Neuron (in vitro differentiated cells): ENCODE measurements around the gene HELZ.
A peak's percentile ranks its signal among the peaks of the same experiment; 100 is the strongest.
"Not testable (repeated sequence)": the region's sequence is repeated elsewhere in the genome, so short reads cannot be mapped to it uniquely, and the experiment has no call there.

ENCODE experiments used
- H2AFZ ChIP-seq: one replicate; pipeline ENCODE4 v1.6.1; 2013; ENCODE audit warnings: low read depth, mild to moderate bottlenecking, inconsistent platforms, low read length, moderate library complexity
- H3K27me3 ChIP-seq: one replicate; pipeline ENCODE4 v1.6.1; 2013; ENCODE audit warnings: low read length; ENCODE audit not compliant: insufficient read depth
- H3K36me3 ChIP-seq: one replicate; pipeline ENCODE4 v1.6.1; 2013; ENCODE audit warnings: low read length; ENCODE audit not compliant: insufficient read depth
- H3K4me1 ChIP-seq: one replicate; pipeline ENCODE4 v1.6.1; 2013; ENCODE audit warnings: low read length; ENCODE audit not compliant: insufficient read depth
- H3K4me3 ChIP-seq: 2 replicates; pipeline ENCODE4 v1.5.1; 2013; ENCODE audit warnings: mild to moderate bottlenecking, low read length, moderate library complexity
- H3K9me3 ChIP-seq: one replicate; pipeline ENCODE4 v1.6.1; 2013; ENCODE audit warnings: low read length

The HELZ gene

DNA sequence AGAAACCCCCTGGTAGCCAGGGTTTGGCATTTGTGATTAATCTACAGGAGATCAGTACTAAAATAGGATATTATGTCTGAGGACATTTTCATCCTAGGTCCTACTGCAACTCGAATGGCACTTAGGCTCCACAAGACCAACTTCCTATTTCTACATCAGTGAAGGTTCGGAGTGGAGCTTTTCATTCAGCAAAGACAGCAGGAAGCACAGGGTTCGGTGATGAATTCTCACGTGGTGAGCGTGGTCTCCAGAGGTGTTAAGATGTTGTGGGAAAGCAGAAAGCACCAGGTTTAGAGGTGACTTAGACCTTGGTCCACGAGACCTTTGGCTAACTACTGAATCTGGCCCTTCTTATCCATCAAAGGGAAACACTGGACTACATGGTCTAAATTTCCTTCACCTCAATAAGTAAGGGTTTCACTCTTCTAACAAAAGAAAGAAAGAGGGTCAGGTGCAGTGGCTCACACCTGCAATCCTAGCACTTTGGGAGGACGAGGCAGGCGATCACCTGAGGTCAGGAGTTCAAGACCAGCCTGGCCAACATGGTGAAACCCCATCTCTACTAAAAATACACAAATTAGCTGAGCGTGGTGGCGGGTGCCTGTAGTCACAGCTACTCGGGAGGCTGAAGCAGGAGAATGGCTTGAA, 13.9 kb upstream of the HELZ start:
- H3K27me3 ChIP-seq: no peaks in the 10 kb centered on the region
- no peak overlapping the region for H3K4me3 ChIP-seq
- no peaks in the 10 kb centered on the region for H3K36me3 ChIP-seq
- no peaks in the 10 kb centered on the region for H3K4me1 ChIP-seq
- H2AFZ ChIP-seq: no peak overlapping the region
- no peaks in the 10 kb centered on the region for H3K9me3 ChIP-seq

DNA sequence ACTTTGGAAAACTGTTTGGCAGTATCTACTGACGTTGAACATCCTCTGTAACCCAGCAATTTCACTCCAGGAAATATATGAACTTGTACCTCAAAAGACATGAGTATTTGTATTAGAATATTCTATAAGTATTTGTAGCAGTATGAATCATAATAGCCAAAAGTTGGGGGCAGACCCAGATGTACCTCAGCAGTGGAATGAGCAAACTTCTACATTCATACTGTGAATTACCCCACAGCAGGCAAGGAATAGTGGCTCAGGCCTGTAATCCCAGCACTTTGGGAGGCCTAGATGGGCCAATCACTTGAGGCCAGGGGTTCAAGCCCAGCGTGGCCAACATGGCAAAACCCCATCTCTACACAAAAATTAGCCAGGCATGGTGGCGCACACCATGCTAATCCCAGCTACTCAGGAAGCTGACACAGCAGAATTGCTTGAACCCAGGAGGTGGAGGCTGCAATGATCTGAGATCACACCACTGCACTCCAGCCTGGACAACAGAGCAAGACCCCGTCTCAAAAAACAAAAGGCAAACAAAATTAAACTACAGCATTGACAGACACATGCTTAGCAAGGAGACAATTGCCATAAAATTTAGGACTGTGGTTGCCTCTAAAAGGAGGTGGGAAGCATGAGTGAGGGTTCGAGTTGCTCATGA, 11.2 kb upstream of the HELZ start:
- H3K4me1 ChIP-seq: no peaks in the 10 kb centered on the region
- H3K36me3 ChIP-seq: no peaks in the 10 kb centered on the region
- no peaks in the 10 kb centered on the region for H3K9me3 ChIP-seq
- no peak overlapping the region for H2AFZ ChIP-seq
- no peak overlapping the region for H3K4me3 ChIP-seq
- no peaks in the 10 kb centered on the region for H3K27me3 ChIP-seq

- Histone ChIP-seq H3K9me3 (no peaks in the 10 kb centered on the region), H3K4me3 (no peak overlapping the region), H3K36me3 (no peaks in the 10 kb centered on the region), H3K4me1 (no peaks in the 10 kb centered on the region), H2AFZ (no peak overlapping the region), H3K27me3 (no peaks in the 10 kb centered on the region)
Observed at GRCh38 chr17:67253384-67253783, 8.4 kb upstream of the HELZ start.

DNA sequence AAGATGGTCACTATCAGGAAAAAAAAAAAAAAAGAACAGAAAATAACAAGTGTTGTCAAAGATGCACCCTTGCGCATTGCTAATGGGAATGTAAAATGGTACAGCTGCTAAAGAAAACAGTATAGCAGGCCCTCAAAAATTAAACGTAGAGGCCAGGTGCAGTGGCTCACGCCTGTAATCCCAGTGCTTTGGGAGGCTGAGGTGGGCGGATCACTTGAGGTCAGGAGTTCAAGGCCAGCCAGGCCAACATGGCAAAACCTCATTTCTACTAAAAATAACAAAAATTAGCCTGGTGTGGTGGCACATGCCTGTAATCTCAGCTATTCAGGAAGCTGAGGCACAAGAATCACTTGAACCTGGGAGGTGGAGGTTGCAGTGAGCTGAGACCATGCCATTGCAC, 6.6 kb upstream of the HELZ start:
- H3K9me3 ChIP-seq, H2AFZ ChIP-seq, H3K36me3 ChIP-seq, H3K4me3 ChIP-seq, H3K4me1 ChIP-seq, H3K27me3 ChIP-seq: not testable (repeated sequence)

GRCh38 chr17:67248291-67248690, 3.3 kb upstream of the HELZ start:
- Histone ChIP-seq H3K4me3 (no peak overlapping the region), H3K4me1 (peaks cover 18% of the 10 kb centered on the region), H2AFZ (no peak overlapping the region), H3K27me3 (no peaks in the 10 kb centered on the region), H3K36me3 (no peaks in the 10 kb centered on the region), H3K9me3 (no peaks in the 10 kb centered on the region)

DNA sequence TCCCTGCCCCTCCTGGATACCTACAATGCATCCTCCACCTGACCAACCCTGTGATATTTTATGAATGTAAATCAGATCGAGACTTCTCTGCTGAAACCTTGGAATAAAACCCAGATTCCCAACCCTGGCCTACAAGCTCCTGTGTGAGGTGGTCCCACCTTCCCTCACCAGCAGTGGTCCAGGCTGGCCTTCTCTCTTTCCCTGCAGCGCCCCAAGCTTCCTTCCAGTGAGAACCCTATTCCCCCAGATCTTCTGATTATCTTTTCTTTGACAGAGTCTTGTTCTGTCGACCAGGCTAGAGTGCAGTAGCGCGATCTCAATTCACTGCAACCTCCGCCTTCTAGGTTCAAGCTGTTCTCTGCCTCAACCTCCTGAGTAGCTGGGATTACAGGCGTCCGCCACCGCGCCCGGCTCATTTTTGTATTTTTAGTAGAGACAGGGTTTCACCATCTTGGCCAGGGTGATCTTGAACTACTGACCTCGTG, 2.5 kb upstream of the HELZ start:
- H3K4me3 ChIP-seq: no peak overlapping the region
- peaks cover 19% of the 10 kb centered on the region for H3K4me1 ChIP-seq
- no peaks in the 10 kb centered on the region for H3K9me3 ChIP-seq
- no peak overlapping the region for H2AFZ ChIP-seq
- H3K36me3 ChIP-seq: no peaks in the 10 kb centered on the region
- no peaks in the 10 kb centered on the region for H3K27me3 ChIP-seq

- Histone ChIP-seq H3K27me3 (no peaks in the 10 kb centered on the region), H3K36me3 (no peaks in the 10 kb centered on the region), H3K9me3 (no peaks in the 10 kb centered on the region), H3K4me3 (peak overlapping the region; percentile 71), H3K4me1 (peaks cover 19% of the 10 kb centered on the region), H2AFZ (peak overlapping the region; percentile 100)
Observed at GRCh38 chr17:67246653-67247415, 1.8 kb upstream of the HELZ start.

GRCh38 chr17:67246403-67246652, 1.3 kb upstream of the HELZ start:
- H3K27me3 ChIP-seq: no peaks in the 10 kb centered on the region
- peaks cover 19% of the 10 kb centered on the region for H3K4me1 ChIP-seq
- H3K36me3 ChIP-seq: peaks cover 2% of the 10 kb centered on the region
- peak overlapping the region; percentile 71 for H3K4me3 ChIP-seq
- peak overlapping the region; percentile 100 for H2AFZ ChIP-seq
- H3K9me3 ChIP-seq: no peaks in the 10 kb centered on the region

DNA sequence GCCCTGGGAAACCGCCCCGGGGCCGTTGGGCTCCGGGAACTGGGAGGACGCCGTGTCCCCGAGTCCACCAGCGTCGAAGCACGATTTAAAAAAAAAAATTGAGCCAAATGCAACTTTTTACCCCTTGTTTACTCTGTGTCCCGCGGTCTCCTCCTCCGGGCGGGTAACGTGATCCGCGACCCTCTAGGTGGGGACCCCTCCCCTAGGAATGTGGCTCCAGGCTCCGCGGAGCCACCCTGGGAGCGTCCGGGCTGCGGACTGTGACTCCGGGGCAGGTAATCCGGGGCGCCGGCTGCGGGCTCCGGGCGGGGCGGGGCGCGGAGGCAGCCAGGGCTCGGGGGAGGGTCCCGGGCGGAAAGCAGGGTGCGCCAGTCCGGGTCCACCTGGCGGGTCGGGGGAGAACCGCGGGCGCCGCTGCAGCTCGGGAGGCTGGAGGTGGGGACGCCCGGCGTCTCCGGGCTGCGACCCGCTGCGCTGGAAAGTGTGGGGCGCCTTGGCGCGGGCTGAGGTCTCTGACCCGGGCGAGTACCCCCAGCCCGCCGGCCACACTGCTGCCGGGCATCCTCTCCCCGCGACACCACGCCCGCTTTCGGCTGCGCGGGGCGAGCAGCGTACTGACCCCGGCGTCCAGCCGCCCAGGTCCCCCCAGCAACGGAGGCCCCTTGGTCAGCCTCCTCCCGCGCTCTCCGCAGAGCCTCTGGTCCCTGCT, 852 bp upstream of the HELZ start:
- peaks cover 2% of the 10 kb centered on the region for H3K36me3 ChIP-seq
- peak overlapping the region; percentile 100 for H2AFZ ChIP-seq
- peak overlapping the region; percentile 71 for H3K4me3 ChIP-seq
- H3K9me3 ChIP-seq: no peaks in the 10 kb centered on the region
- H3K4me1 ChIP-seq: peaks cover 19% of the 10 kb centered on the region
- H3K27me3 ChIP-seq: no peaks in the 10 kb centered on the region

DNA sequence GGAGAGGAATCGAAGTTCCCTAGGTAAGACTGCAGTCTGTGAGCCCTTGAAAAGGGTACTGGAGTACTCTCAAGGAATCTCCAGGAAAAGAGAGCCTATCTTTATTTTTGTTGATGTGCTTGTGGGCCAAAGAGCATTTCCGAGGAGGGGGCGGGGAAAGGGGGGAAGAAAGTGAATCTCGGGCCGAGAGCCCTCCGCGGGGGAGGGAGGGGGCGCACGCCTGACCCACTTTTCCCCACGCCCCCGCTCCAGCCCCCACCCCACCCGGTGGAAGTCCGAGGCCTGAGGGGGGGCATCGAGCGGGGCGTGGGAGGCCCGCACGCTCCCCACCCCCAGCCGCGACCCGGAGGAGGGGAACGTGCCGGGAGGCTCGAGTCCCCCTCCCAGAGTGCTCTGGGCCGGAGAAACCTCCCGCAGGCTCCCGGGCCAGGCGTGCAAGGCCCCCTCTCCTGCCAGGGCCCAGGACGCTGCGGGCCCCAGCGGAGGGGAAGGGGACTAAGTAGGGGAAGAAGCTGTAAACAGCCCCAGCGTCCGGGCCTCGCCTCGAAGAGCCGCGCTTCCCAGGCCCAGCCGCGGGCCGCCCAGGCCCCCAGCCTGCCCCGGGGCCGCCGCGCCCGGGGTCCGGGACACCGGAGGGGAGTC, 444 bp downstream of the HELZ start:
- Histone ChIP-seq H3K9me3 (no peaks in the 10 kb centered on the region), H3K4me3 (peak overlapping the region; percentile 71), H3K36me3 (peaks cover 7% of the 10 kb centered on the region), H2AFZ (peak overlapping the region; percentile 100), H3K27me3 (no peaks in the 10 kb centered on the region), H3K4me1 (peaks cover 23% of the 10 kb centered on the region)

DNA sequence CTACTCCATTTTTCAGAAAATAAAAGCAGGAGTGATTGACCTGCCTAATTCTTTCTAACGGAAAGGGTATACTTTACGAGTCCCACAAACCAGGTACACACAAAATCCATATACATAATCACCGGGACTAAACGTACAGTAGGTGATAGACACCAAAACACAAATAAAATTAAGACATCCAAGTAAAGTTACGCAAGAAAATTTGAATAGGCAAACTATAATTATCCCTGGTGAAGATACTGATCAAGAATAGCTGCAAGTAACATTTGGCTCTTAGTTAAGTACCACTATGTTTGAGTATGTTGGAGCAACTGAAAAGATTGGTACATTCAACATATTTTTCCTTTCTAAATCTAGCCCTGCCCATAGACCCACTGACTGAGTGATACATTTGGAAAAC, 1.7 kb downstream of the HELZ start:
- Histone ChIP-seq H3K4me1 (peaks cover 23% of the 10 kb centered on the region), H2AFZ (no peak overlapping the region), H3K9me3 (no peaks in the 10 kb centered on the region), H3K4me3 (peak overlapping the region; percentile 71), H3K27me3 (no peaks in the 10 kb centered on the region), H3K36me3 (peaks cover 15% of the 10 kb centered on the region)

- H3K36me3 ChIP-seq: peaks cover 22% of the 10 kb centered on the region
- H3K27me3 ChIP-seq: no peaks in the 10 kb centered on the region
- no peak overlapping the region for H3K4me3 ChIP-seq
- no peak overlapping the region for H2AFZ ChIP-seq
- peaks cover 22% of the 10 kb centered on the region for H3K4me1 ChIP-seq
- no peaks in the 10 kb centered on the region for H3K9me3 ChIP-seq
Observed at GRCh38 chr17:67241719-67242341, 3.2 kb downstream of the HELZ start.
